Cardiac fibroblast (primary cell): Measurements from ENCODE around the gene POMGNT2.
A peak's percentile ranks its signal among the peaks of the same experiment; 100 is the strongest.
"Not testable (repeated sequence)": the region's sequence is repeated elsewhere in the genome, so short reads cannot be mapped to it uniquely, and the experiment has no call there.

Experiments used
- DNase-seq, 2 donors: peaks; one replicate each; pipeline versions ENCODE4 v3.0.0 to v3.0.0-alpha.2; 2010; ENCODE audit warnings: low read depth in 2 of 2
- H3K4me3 ChIP-seq, 2 donors: replicated peaks in 1 of 2; 1 replicate in 1 of 2; 2 replicates in 1 of 2; pipeline ENCODE4 v1.5.1; 2011; ENCODE audit warnings: low read depth in 2 of 2, low read length in 2 of 2, mild to moderate bottlenecking in 2 of 2, moderate library complexity in 1 of 2
- CTCF ChIP-seq: IDR thresholded peaks from one replicate; pipeline ENCODE4 v1.5.1; 2011; ENCODE audit warnings: low read depth, mild to moderate bottlenecking, low read length, inconsistent platforms

POMGNT2 gene

GRCh38 chr3:43054754-43055153 lies 51.1 kb downstream of the POMGNT2 start:
- TF ChIP-seq CTCF, result no peak
- H3K4me3 ChIP-seq, result no peak overlapping the region
- no peak for DNase-seq

DNA sequence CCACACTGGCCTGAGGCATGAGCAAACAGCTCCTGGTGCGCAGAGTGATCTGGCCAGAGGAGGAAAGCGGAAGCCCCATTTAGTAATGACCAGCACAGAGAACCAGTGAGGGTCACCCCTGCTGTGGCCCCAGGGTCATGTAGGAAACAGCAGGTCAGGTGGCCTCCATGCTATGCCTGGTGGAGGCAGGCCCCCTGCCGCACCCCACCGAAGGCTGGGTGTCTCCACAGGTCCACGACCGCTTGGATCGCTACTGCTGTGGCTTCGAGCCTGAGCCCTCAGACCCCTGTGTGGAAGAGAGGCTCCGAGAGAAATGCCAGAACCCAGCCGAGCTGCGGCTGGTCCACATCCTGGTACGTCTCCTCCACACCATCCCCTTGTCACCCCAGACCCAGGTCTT lies 52.6 kb downstream of the POMGNT2 start:
- no peak for DNase-seq
- H3K4me3 ChIP-seq, result no peak overlapping the region

DNA sequence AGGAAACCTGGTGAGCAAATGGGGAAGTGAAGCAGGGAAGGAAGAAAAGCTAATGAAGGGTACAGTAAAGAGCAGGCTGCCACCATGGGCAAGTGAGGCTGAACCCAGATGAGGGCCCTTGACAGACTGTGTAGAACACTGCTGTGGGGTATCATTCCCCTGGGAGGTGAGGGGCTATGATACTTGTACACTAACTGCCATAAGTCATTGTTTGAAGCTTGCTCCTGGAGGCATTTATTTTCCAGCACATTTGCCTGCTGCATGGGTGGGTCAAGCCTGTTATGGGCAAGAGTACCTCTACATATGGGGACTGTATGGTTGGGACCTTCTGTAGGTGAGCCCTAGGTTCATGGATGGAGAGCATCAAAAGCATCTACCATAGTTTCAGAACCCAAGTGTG lies 57.4 kb downstream of the POMGNT2 start:
- DNase-seq, result no peak
- no peak overlapping the region for H3K4me3 ChIP-seq
- no peak for TF ChIP-seq CTCF

More for the DNA sequence above, 52.6 kb downstream of the POMGNT2 start:
- TF ChIP-seq CTCF, result no peak

DNA sequence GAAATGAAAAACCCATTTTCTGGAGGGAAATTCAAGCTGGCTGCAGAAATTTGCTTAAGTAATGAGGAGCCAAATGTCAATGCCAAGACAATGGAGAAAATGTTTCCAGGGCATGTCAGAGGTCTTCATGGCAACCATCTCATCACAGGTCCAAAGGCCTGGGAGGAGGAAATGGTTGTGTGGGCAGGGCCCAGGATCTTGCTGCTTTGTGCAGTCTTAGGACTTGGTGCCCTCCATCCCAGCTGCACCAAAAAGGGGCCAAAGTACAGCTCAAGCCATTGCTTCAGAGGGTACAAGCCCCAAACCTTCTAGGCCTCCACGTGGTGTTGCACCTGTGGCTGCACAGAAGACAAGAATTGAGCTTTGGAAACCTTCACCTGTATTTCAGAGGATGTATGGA lies 59.3 kb downstream of the POMGNT2 start:
- DNase-seq, result no peak
- TF ChIP-seq CTCF, result no peak
- no peak overlapping the region for H3K4me3 ChIP-seq

DNA sequence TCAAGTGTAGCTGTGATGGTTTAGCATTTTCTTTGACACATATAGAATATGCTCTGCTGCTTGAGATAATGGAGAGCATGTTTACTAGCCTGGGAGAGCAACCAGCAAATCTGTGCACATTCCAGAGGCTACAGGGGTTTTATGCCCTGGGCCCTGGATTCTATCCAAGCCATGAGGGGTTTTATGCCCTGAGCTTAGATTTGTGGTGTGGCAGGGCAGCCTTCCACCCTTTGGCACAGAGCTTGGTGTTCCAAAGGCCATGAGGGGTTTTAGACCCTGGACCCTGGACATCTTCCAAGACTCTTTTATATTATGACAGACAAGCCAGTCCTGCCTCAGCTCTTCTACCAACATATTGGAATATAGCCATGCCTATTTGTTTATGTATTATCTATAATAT lies 60.8 kb downstream of the POMGNT2 start:
- not testable (repeated sequence) for DNase-seq, H3K4me3 ChIP-seq

GRCh38 chr3:43043793-43044192 lies 62.1 kb downstream of the POMGNT2 start:
- TF ChIP-seq CTCF, result no peak
- H3K4me3 ChIP-seq, result no peak overlapping the region
- DNase-seq, result no peak

DNA sequence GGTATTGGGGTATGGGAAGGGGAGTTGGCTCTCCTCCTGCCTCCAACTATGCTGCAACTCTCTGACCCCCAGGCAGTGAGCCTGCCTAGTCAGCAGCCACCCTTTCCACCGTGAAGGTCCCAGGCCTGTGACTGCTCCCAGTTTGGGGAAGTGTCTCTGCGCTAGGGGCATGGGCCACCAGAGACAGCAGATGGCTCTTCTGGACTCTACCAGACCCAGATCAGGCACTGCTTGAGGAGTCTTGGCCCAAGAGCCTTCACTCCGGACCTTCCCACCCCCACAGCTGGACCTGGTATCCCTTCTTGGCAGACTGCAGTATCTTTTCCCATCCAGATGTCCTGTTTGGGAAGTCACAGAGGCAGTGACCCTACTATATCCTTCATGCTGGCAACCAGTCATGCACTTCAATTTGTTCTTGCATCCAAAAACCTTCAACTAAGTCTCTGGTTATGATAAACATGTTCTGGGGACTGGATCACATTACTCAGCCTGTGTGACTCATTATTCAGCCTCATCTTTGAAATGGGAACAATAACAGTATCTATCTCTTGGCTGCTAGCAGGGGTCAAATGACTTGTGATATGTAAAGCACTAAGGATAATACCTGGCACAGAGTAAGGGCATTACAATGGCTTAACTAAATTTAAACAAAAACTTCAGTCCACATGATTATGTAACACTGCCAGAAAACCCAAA lies 62.7 kb downstream of the POMGNT2 start:
- no peak for TF ChIP-seq CTCF
- H3K4me3 ChIP-seq, result no peak overlapping the region
- peak in 1 of 2 donors; percentile 13 for DNase-seq
